CD4-positive, CD25-positive, alpha-beta regulatory T cell (primary cell): ENCODE results near the gene NLRP3. TPM values are rescaled to one million over a fixed set of nuclear protein-coding genes. Genes with fewer than 3 reads are reported as not detected.

ENCODE experiments used
- ATAC-seq, 2 donors: fragments of 150-1000 bp; cut with Tn5 transposase; one replicate each; pipeline ENCODE4 v1.10.0; 2021; ENCODE audit warnings: low read depth in 2 of 2, moderate number of reproducible peaks in 2 of 2, moderate library complexity in 1 of 2
- DNase-seq, 3 donors: peaks; one replicate each; pipeline versions ENCODE4 v3.0.0 to v3.0.0-alpha.2; 2012 to 2022; ENCODE audit warnings: mixed read lengths in 1 of 3
- H3K27ac ChIP-seq: one replicate; pipeline ENCODE4 v1.7.0; 2013; ENCODE audit warnings: mild to moderate bottlenecking, low read length; ENCODE audit not compliant: insufficient read depth, poor library complexity, severe bottlenecking
- H3K27me3 ChIP-seq: one replicate; pipeline ENCODE4 v1.7.0; 2013; ENCODE audit warnings: low read length; ENCODE audit not compliant: control insufficient read depth, insufficient read depth
- H3K36me3 ChIP-seq: one replicate; pipeline ENCODE4 v1.7.0; 2013; ENCODE audit warnings: mild to moderate bottlenecking, low read length, moderate library complexity; ENCODE audit not compliant: control insufficient read depth, insufficient read depth
- H3K4me1 ChIP-seq: 2 replicates; pipeline ENCODE4 v1.7.0; 2013; ENCODE audit warnings: mild to moderate bottlenecking, low read length; ENCODE audit not compliant: insufficient read depth, control insufficient read depth, poor library complexity, severe bottlenecking
- H3K4me3 ChIP-seq: one replicate; pipeline ENCODE4 v1.7.0; 2013; ENCODE audit warnings: low read depth, mild to moderate bottlenecking, low read length, moderate library complexity
- H3K9me3 ChIP-seq, 2 experiments: 1 replicate in 1 of 2; 2 replicates in 1 of 2; pipeline ENCODE4 v1.7.0; 2013; ENCODE audit warnings: low read length in 2 of 2, mild to moderate bottlenecking in 1 of 2, moderate library complexity in 1 of 2; ENCODE audit not compliant: control insufficient read depth in 2 of 2
- H3K27ac Mint-ChIP-seq, 3 donors: one replicate each; pipeline ENCODE4 v1.8.0; 2020 to 2022; ENCODE audit warnings: mild to moderate bottlenecking in 3 of 3, mixed read lengths in 3 of 3, moderate library complexity in 2 of 3
- H3K27me3 Mint-ChIP-seq: one replicate; pipeline ENCODE4 v1.8.0; 2022; ENCODE audit warnings: mild to moderate bottlenecking, mixed read lengths
- H3K36me3 Mint-ChIP-seq: one replicate; pipeline ENCODE4 v1.8.0; 2020; ENCODE audit warnings: mixed read lengths
- H3K4me1 Mint-ChIP-seq, 4 donors: one replicate each; pipeline ENCODE4 v1.8.0; 2020 to 2022; ENCODE audit warnings: mixed read lengths in 4 of 4, mild to moderate bottlenecking in 1 of 4
- H3K4me3 Mint-ChIP-seq, 4 donors: one replicate each; pipeline ENCODE4 v1.8.0; 2020 to 2022; ENCODE audit warnings: mild to moderate bottlenecking in 4 of 4, mixed read lengths in 4 of 4, moderate library complexity in 3 of 4
- H3K9me3 Mint-ChIP-seq, 7 donors: one replicate each; pipeline ENCODE4 v1.8.0; 2020 to 2022; ENCODE audit warnings: mixed read lengths in 7 of 7, mild to moderate bottlenecking in 3 of 7, moderate library complexity in 2 of 7
- polyA plus RNA-seq, 4 donors: library from polyadenylated mRNA; unstranded; fragments of 300-500 nt; fragmentation: Illumina TruSeq; gene quantifications; one replicate each; pipeline ENCODE4 v1.2.3, GENCODE V29; 2021
- total RNA-seq: library from RNA; stranded (reverse); gene quantifications from one replicate; pipeline ENCODE4 v1.2.3, GENCODE V29; 2022

NLRP3 gene
- total and polyA plus RNA-seq, 5 donors from 2014 or later = 0.10 to 2.0 (median 0.34) TPM; not detected in 2

DNA sequence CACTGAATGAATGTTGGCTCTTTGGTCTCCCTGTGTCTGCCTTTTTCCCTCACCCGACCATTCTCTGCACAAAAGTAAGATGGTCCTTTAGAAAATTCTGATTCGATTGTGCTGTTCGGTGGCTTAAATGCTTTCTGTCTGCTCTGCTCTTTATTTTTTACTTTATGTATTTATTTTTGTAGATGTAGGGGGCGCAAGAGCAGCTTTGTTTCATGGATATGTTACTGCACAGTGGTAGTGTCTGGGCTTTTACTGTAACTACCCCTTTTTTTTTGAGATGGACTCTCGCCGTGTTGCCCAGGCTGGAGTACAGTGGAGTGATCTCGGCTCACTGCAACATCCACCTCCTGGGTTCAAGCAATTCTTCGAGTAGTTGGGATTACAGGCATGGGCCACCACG is 15.7 kb downstream of the NLRP3 start:
- Mint-ChIP-seq H3K4me1 (no peaks in the 10 kb centered on the region), H3K27me3 (peaks cover 5% of the 10 kb centered on the region), H3K4me3 (no peak overlapping the region), H3K9me3 (no peaks in the 10 kb centered on the region), H3K27ac (no peak overlapping the region), H3K36me3 (no peaks in the 10 kb centered on the region)
- ATAC-seq (no peak), DNase-seq (no peak)
- no peaks in the 10 kb centered on the region for H3K27me3 ChIP-seq
- no peaks in the 10 kb centered on the region for H3K9me3 ChIP-seq
- H3K27ac ChIP-seq = no peak overlapping the region
- H3K36me3 ChIP-seq = no peaks in the 10 kb centered on the region
- H3K4me1 ChIP-seq = no peaks in the 10 kb centered on the region
- H3K4me3 ChIP-seq = no peak overlapping the region

DNA sequence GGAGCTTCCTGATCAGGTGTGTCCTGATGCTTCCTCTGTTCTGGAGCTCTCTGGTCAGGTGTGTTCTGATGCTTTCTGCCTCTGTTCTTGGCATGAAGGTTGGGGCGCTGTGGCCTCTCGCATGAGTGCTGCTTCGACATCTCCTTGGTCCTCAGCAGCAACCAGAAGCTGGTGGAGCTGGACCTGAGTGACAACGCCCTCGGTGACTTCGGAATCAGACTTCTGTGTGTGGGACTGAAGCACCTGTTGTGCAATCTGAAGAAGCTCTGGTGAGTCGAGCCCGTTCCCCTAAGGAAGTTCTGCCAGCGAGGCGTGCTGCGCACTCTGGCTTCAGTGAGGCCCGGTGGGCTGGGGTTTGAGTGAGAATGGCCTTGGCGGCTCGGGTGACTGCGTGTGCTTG is 18.0 kb downstream of the NLRP3 start:
- H3K27ac ChIP-seq = no peak overlapping the region
- DNase-seq (no peak), ATAC-seq (no peak)
- Mint-ChIP-seq H3K27ac (no peak overlapping the region), H3K9me3 (peaks cover 0 to 2% (median 0%) of the 10 kb centered on the region in 7 donors), H3K4me3 (no peak overlapping the region), H3K27me3 (peaks cover 5% of the 10 kb centered on the region), H3K4me1 (no peaks in the 10 kb centered on the region), H3K36me3 (no peaks in the 10 kb centered on the region)
- H3K36me3 ChIP-seq = no peaks in the 10 kb centered on the region
- no peaks in the 10 kb centered on the region for H3K27me3 ChIP-seq
- no peaks in the 10 kb centered on the region for H3K4me1 ChIP-seq
- H3K4me3 ChIP-seq = no peak overlapping the region
- H3K9me3 ChIP-seq = no peaks in the 10 kb centered on the region

DNA sequence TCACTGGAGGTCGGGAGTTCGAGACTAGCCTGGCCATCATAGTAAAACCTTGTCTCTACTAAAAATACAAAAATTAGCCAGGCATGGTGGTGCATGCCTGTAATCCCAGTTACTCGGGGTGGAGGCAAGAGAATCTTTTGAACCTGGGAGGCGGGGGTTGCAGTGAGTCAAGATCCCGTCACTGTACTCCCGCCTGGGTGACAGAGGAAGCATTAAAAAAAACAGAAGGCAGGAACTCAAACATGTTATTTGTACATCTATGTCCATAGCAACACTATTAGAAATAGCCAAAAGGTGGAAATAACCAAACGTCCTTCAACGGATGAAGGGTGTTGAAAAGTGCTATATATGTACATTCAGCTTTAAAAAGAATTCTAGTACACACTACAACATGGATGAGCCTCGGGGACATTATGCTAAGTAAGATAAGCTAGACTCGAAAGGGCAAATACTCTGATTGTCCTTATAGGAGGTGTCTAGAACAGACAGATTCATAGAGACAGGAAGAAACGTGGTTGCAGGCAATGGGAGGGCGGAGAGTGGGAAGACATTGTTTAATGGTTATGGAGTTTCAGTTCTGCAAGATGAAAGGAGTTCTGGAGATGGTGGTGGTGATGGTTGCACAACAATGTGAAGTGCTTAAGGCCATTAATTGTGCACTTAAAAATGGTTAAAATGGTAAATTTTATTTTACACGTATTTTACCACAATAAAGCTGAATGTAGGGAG is 19.2 kb downstream of the NLRP3 start:
- no peaks in the 10 kb centered on the region for H3K36me3 ChIP-seq
- ATAC-seq = no peak
- H3K4me1 ChIP-seq = no peaks in the 10 kb centered on the region
- no peak overlapping the region for H3K4me3 Mint-ChIP-seq
- H3K27ac ChIP-seq = no peak overlapping the region
- H3K27me3 ChIP-seq = no peaks in the 10 kb centered on the region
- H3K27me3 Mint-ChIP-seq = peaks cover 5% of the 10 kb centered on the region
- H3K4me1 Mint-ChIP-seq = no peaks in the 10 kb centered on the region
- H3K27ac Mint-ChIP-seq = no peak overlapping the region
- DNase-seq = no peak
- H3K36me3 Mint-ChIP-seq = no peaks in the 10 kb centered on the region
- no peaks in the 10 kb centered on the region for H3K9me3 ChIP-seq
- H3K9me3 Mint-ChIP-seq = peaks cover 0 to 2% (median 0%) of the 10 kb centered on the region in 7 donors
- no peak overlapping the region for H3K4me3 ChIP-seq

- H3K9me3 Mint-ChIP-seq = peaks cover 0 to 3% (median 1%) of the 10 kb centered on the region in 7 donors
- H3K4me3 Mint-ChIP-seq = no peak overlapping the region
- H3K27me3 ChIP-seq = no peaks in the 10 kb centered on the region
- H3K4me3 ChIP-seq = no peak overlapping the region
- no peaks in the 10 kb centered on the region for H3K36me3 Mint-ChIP-seq
- no peaks in the 10 kb centered on the region for H3K4me1 ChIP-seq
- H3K4me1 Mint-ChIP-seq = no peaks in the 10 kb centered on the region
- no peak for DNase-seq
- no peak overlapping the region for H3K27ac ChIP-seq
- H3K27me3 Mint-ChIP-seq = peaks cover 5% of the 10 kb centered on the region
- no peak for ATAC-seq
- H3K27ac Mint-ChIP-seq = no peak overlapping the region
- no peaks in the 10 kb centered on the region for H3K9me3 ChIP-seq
- no peaks in the 10 kb centered on the region for H3K36me3 ChIP-seq
Measured at GRCh38 chr1:247435759-247436147, 19.8 kb downstream of the NLRP3 start.

- Histone ChIP-seq H3K4me3 (no peak overlapping the region), H3K36me3 (no peaks in the 10 kb centered on the region), H3K9me3 (no peaks in the 10 kb centered on the region), H3K27ac (no peak overlapping the region), H3K27me3 (no peaks in the 10 kb centered on the region), H3K4me1 (no peaks in the 10 kb centered on the region)
- Mint-ChIP-seq H3K27me3 (no peaks in the 10 kb centered on the region), H3K36me3 (no peaks in the 10 kb centered on the region), H3K4me1 (no peaks in the 10 kb centered on the region), H3K27ac (no peak overlapping the region), H3K9me3 (peaks cover 0 to 3% (median 1%) of the 10 kb centered on the region in 7 donors), H3K4me3 (no peak overlapping the region)
- ATAC-seq (no peak), DNase-seq (no peak)
Measured at GRCh38 chr1:247437551-247438505, 21.9 kb downstream of the NLRP3 start.

- no peak for DNase-seq
- ATAC-seq = peak; percentile 39 to 61
- Mint-ChIP-seq H3K9me3 (peaks cover 0 to 3% (median 1%) of the 10 kb centered on the region in 7 donors), H3K4me3 (no peak overlapping the region), H3K36me3 (no peaks in the 10 kb centered on the region), H3K4me1 (no peaks in the 10 kb centered on the region), H3K27ac (peak overlapping the region in 1 of 3 donors; percentile 20), H3K27me3 (peaks cover 4% of the 10 kb centered on the region)
- Histone ChIP-seq H3K36me3 (no peaks in the 10 kb centered on the region), H3K4me1 (no peaks in the 10 kb centered on the region), H3K4me3 (no peak overlapping the region), H3K27me3 (peaks cover 2% of the 10 kb centered on the region), H3K9me3 (no peaks in the 10 kb centered on the region), H3K27ac (no peak overlapping the region)
Measured at GRCh38 chr1:247440001-247440620, 24.1 kb downstream of the NLRP3 start.

- no peak for ATAC-seq
- Mint-ChIP-seq H3K9me3 (peaks cover 0 to 4% (median 1%) of the 10 kb centered on the region in 7 donors), H3K27me3 (peaks cover 4% of the 10 kb centered on the region), H3K4me3 (no peak overlapping the region), H3K36me3 (peaks cover 3% of the 10 kb centered on the region), H3K4me1 (no peaks in the 10 kb centered on the region), H3K27ac (no peak overlapping the region)
- DNase-seq = no peak
- Histone ChIP-seq H3K4me3 (no peak overlapping the region), H3K36me3 (no peaks in the 10 kb centered on the region), H3K27me3 (peaks cover 2% of the 10 kb centered on the region), H3K27ac (no peak overlapping the region), H3K9me3 (no peaks in the 10 kb centered on the region), H3K4me1 (no peaks in the 10 kb centered on the region)
Measured at GRCh38 chr1:247441606-247442005, 25.6 kb downstream of the NLRP3 start.
